Measurements from ENCODE around the gene S100PBP.

DNA sequence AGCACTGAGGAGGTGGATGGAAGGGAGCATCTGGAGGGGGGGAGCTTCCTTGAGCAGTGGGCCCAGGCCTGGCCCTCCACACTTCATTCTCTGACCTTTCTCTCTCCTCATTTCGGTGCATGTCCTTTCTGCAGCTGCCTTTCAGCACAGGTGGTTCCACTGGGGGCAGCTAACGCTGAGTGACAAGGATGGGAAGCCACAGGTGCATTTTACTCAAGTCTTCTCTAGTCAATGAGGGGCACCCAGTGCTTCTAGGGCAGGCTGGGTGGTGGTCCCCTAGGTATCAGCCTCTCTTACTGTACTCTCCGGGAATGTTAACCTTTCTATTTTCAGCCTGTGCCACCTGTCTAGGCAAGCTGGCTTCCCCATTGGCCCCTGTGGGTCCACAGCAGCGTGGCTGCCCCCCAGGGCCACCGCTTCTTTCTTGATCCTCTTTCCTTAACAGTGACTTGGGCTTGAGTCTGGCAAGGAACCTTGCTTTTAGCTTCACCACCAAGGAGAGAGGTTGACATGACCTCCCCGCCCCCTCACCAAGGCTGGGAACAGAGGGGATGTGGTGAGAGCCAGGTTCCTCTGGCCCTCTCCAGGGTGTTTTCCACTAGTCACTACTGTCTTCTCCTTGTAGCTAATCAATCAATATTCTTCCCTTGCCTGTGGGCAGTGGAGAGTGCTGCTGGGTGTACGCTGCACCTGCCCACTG, 43.5 kb upstream of the S100PBP start:
- TF ChIP-seq, protein P1, sequence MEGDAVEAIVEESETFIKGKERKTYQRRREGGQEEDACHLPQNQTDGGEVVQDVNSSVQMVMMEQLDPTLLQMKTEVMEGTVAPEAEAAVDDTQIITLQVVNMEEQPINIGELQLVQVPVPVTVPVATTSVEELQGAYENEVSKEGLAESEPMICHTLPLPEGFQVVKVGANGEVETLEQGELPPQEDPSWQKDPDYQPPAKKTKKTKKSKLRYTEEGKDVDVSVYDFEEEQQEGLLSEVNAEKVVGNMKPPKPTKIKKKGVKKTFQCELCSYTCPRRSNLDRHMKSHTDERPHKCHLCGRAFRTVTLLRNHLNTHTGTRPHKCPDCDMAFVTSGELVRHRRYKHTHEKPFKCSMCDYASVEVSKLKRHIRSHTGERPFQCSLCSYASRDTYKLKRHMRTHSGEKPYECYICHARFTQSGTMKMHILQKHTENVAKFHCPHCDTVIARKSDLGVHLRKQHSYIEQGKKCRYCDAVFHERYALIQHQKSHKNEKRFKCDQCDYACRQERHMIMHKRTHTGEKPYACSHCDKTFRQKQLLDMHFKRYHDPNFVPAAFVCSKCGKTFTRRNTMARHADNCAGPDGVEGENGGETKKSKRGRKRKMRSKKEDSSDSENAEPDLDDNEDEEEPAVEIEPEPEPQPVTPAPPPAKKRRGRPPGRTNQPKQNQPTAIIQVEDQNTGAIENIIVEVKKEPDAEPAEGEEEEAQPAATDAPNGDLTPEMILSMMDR (IDR thresholded peaks at IDR 0.05; ENCODE audit: low read depth, low read length) = no peak
- no peak for TF ChIP-seq EZH2phosphoT487 (IDR thresholded peaks at IDR 0.05; ENCODE audit: low read depth)

Data from OCI-LY3 (cell line).